Amniotic stem cell (primary cell): ENCODE data around the gene C19orf25.

Experiments
- DNase-seq: peaks from one replicate; lab custom pipeline; 2025; lab: John Stamatoyannopoulos, UW

Gene C19orf25

DNA sequence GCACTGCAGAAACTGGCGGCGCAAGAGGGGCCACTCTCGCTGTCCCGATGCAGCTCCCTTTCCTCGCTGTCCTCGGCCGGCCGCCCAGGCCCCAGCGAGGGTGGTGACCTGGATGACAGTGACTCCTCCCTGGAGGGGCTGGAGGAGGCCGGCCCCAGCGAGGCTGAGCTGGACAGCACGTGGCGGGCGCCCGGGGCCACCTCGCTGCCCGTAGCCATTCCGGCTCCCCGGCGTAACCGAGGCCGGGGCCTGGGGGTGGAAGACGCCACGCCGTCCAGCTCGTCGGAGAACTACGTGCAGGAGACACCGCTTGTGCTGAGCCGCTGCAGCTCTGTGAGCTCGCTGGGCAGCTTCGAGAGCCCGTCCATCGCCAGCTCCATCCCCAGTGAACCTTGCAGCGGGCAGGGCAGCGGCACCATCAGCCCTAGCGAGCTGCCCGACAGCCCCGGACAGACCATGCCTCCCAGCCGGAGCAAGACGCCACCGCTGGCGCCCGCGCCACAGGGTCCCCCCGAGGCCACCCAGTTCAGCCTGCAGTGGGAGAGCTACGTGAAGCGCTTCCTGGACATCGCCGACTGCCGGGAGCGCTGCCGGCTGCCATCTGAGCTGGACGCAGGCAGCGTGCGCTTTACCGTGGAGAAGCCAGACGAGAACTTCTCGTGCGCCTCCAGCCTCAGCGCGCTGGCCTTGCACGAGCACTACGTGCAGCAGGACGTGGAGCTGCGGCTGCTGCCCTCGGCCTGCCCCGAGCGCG lies 12.4 kb downstream of the C19orf25 start:
- DNase-seq = no peak

DNA sequence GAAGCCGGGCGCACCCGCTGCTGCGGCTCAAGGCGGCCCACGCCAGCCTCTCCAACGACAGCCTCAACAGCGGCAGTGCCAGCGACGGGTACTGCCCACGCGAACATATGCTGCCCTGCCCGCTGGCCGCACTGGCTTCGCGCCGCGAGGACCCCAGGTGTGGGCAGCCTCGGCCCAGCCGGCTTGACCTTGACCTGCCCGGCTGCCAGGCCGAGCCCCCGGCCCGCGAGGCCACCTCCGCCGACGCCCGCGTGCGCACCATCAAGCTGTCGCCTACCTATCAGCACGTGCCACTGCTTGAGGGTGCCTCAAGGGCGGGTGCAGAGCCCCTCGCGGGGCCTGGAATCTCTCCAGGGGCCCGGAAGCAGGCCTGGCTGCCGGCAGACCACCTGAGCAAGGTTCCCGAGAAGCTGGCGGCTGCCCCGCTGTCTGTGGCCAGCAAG lies 13.0 kb downstream of the C19orf25 start:
- no peak for DNase-seq

DNA sequence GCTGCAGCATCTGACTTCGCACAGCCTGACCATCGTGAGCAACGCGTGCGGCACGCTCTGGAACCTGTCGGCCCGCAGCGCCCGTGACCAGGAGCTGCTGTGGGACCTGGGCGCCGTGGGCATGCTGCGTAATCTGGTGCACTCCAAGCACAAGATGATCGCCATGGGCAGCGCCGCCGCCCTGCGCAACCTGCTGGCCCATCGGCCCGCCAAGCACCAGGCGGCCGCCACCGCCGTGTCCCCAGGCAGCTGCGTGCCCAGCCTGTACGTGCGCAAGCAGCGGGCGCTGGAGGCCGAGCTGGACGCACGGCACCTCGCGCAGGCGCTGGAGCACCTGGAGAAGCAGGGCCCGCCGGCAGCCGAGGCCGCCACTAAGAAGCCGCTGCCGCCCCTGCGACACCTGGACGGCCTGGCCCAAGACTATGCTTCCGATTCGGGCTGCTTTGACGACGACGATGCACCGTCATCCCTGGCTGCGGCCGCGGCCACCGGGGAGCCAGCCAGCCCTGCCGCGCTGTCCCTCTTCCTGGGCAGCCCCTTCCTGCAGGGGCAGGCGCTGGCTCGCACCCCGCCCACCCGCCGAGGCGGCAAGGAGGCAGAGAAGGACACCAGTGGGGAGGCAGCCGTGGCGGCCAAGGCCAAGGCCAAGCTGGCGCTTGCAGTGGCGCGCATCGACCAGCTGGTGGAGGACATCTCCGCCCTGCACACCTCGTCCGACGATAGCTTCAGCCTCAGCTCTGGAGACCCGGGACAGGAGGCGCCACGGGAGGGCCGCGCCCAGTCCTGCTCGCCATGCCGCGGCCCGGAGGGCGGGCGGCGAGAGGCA lies 13.6 kb downstream of the C19orf25 start:
- no peak for DNase-seq

DNA sequence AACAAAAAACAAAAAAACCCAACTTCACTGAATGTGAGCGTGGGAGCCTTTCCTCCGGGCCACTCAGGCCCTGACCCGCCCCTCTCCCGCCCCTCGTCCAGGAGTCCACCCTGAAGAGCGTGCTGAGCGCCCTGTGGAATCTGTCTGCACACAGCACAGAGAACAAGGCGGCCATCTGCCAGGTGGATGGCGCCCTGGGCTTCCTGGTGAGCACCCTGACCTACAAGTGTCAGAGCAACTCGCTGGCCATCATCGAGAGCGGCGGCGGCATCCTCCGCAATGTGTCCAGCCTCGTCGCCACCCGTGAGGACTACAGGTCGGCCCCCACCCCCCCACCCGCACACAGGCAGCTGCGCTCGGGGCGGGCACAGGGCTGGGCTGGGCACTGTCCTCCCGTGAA lies 17.2 kb downstream of the C19orf25 start:
- no peak for DNase-seq

DNA sequence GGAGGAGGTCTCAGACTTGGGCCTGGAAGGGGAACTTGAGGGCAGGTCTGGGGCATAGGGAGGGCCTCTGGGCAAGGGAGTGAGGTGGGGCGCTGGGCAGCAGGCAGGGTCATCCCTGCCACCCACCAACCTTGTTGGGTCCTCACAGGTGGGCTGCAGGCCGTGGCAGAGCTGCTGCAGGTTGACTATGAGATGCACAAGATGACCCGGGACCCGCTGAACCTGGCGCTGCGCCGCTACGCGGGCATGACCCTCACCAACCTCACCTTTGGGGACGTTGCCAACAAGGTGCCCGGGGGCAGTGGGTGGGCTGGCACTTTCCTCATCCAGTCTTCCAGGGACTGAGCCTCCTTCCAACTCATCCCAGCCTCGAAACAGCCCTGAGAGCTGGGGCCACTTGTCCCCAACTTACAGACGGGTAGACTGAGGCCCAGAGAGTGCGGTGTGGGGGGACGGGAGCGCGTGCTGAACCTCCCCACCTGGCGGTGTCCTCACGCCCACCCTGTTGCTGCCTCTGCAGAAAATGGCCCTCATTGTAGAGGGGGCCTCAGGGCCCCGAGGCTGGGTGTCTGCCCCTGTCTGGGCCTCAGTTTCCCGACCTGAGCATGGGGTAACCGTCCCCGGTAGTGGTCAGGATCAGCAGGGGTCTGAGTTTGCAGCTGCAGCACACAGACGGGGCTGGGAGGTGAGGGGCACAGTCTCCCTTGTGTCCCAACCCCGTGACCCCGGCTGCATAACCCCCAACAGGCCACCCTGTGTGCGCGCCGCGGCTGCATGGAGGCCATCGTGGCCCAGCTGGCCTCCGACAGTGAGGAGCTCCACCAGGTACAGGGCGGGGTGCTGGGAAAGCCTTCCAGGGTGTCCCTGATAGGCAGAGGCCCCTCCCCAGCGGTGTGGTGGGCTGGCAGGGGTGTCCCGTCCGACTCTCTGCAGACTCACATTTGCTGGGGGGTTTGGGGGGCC lies 18.7 kb downstream of the C19orf25 start:
- DNase-seq = no peak

DNA sequence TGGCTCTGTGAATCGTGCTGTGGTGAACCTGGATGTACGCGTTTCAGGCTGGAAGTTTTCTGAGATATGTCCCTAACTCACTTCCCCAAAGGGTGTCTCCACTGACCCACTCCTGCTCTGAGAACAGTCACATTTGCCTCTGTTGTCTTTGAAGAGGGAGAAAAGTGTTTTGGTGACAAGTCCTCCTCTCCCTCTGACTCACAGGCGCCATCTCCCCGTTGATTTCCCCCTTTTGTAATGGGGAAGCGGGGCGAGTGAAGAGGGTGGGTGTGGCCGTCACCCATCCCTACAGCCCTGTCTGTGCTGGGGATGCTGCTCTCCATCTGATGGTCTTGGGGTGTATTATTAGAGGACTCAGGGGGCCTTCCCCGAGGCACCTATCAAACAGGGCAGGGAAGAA lies 19.5 kb downstream of the C19orf25 start:
- DNase-seq = no peak

DNA sequence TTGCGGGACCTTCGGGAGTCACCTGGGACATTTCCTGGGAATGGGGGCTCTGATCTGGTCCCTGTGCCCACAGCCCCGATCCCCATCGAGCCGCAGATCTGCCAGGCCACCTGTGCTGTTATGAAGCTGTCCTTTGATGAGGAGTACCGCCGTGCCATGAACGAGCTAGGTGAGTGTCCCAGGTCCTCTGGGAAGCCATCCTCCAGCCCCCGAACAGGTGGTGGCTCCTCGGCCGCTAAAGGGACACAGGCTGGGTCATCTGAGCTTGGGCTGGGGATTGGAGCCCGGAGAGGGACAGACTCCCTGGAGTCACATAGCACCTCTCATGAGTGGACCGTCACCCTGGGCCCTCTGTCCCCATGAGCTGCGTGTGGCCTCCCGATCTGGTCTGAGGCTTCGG lies 21.1 kb downstream of the C19orf25 start:
- DNase-seq = no peak

DNA sequence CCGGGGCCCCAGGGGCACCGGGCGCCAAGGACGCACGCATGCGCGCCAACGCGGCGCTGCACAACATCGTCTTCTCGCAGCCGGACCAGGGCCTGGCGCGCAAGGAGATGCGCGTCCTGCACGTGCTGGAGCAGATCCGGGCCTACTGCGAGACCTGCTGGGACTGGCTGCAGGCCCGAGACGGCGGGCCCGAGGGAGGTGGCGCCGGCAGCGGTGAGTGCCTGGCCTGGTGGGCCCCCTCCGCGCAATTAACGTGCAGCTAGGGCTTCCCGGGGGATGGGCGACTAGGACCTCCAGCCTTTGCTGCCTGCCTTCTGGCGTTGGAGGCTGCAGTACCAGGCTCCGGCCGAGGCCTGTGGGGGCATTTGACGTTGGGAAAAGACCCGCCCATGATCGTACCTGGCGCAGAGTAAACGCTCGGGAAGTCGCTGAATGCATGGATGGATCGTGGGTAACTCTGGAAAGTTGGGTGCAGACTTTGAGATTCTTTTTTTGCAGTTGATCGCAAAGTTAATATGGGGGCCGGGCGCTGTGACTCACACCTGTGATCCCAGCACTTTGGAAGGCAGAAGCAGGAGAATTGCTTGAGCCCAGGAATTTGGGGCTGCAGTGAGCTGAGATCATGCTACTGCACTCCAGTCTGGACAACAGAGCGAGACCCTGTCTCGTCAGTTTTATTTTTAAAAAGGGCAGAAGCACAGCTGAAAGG lies 21.8 kb downstream of the C19orf25 start:
- DNase-seq = no peak

DNA sequence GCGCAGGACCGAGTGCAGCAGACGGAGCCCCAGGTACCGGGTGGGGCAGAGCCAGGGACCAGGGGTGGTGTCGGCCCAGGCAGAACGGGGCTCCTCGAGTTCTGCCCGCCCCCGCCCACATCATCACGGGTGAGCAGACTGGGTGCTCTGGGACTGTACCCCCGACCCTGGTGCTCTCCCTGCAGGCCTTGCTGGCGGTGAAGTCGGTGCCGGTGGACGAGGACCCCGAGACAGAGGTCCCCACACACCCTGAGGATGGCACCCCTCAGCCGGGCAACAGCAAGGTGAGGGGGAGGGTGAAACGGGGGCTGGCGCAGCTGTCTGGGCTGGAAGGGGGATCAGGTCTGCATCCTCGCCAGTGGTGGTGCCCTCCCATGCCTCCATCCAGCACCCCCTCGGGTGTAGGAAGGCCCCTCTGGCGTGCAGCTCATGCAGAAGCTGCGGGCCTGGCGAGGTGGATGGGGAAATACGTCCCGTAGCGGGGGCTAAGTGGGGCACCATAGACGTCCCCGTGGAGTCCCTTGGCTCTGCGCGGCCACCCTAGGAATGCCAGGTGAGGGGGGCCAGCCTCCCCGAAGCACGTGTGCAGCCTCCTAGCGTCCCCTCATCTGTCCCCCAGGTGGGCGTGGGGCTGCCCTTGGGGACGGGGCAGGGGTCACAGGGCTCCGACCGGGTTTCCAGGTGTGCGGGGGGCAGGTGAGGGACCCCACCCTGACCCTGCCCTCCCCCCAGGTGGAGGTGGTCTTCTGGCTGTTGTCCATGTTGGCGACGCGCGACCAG lies 22.7 kb downstream of the C19orf25 start:
- no peak for DNase-seq

DNA sequence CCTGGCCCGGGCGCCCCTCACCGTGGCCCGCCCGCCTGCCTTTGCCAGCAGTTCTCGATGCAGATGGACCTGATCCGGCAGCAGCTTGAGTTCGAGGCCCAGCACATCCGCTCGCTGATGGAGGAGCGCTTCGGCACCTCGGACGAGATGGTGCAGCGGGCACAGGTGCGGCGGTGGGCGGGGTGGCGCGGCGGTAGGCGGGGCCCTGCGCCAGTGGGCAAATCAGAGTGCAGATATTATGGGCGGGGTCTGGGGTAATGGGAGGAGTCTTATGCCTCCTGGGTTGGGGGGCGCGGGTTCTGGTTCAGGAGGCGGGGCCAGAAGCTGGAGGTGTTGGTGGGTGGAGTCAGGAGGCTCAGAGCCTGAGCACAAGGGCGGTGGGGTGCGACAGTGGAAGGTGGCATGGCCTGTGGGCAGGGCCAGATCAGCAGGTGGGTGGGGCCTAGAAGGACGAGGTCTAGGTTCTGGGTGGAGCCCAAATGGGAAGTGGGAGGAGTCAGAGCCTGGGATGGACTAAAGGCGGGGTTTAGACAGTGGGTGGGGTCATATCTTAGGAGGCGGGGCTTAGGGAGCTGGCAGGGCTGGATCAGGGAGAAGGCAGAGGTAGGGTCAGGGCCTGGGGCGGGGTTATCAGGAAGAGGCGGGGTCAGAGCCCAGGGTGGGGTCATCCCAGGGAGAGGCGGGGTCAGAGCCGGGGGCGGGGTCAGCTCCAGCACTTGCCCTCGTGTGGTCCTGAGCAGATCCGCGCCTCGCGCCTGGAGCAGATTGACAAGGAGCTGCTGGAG lies 23.5 kb downstream of the C19orf25 start:
- no peak for DNase-seq

DNA sequence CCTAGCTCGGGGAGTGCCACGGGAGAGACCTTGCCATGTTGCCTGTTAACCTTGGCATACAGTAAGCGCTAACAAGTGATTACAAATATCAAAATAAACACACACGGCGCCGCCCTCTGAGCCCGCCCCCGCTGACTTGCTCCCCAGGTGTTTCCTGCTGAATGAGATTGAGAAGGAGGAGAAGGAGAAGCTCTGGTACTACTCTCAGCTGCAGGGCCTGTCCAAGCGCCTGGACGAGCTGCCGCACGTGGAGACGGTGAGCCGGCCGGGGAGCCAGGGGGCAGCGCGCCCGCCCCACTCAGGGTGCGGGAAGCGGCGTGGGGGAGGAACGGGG lies 24.0 kb downstream of the C19orf25 start:
- DNase-seq = no peak

DNA sequence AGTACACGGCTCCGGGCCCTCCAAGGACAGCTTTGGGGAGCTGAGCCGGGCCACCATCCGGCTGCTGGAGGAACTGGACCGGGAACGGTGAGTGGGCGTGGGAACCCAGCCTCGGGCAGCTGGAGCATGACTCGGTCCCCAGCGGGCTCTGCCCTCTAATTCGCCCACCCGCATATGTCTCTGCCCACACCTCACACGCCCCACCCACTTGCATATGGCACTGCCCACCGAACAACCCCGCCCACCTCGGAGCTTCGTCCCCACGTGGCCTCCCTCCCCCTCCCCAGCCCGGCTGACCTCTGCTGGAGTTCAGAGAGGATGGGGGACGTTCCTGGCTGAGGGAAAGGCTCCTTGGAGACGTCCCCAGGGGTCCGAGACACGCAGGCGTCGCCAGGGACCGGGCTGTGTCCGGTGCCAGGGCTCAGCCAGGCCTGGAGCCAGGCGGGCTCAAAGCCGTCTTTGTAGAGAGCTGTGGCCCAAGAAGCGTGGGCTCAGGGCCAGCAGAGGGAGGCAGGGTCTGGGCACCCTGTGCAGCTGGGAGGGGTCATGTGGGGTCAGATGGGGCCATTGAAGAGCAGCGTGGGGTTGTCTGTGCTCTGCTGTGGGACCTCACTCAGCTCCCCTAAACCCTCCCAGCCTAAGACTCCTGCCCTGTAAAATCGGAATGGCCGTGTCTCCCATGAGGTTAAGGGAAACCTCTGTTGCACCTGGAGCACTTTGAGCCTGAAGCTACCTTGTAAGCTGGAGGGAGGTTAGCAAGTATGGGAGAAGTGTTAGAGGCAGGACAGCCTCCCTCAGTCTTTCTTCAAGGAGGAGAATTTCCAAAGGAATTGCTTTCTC lies 25.3 kb downstream of the C19orf25 start:
- DNase-seq = no peak

DNA sequence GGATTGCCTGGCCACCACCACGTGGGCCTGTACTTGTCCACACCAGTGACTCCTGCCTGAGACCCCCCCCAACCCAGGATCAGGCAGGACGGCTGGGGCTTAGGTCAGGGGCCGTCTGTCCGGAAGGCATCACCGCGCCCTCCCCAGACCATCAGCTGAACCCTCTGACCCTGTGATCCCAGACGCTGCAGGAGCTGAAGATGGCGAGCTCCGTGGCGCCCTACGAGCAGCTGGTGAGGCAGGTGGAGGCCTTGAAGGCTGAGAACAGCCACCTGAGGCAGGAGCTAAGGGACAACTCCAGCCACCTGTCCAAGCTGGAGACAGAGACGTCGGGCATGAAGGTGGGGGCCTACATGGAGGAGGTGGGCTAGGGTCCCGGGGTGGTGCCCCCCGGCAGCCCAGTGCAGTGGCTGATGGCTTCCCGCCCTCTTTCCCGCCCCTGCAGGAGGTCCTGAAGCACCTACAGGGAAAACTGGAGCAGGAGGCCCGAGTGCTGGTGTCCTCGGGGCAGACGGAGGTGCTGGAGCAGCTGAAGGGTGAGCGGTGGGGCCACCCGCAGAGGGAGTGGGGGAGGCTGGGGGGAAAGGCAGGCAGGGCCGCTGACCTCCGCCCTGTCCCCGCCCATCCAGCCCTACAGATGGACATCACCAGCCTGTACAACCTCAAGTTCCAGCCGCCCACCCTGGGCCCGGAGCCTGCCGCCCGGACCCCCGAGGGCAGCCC lies 26.1 kb downstream of the C19orf25 start:
- no peak for DNase-seq

DNA sequence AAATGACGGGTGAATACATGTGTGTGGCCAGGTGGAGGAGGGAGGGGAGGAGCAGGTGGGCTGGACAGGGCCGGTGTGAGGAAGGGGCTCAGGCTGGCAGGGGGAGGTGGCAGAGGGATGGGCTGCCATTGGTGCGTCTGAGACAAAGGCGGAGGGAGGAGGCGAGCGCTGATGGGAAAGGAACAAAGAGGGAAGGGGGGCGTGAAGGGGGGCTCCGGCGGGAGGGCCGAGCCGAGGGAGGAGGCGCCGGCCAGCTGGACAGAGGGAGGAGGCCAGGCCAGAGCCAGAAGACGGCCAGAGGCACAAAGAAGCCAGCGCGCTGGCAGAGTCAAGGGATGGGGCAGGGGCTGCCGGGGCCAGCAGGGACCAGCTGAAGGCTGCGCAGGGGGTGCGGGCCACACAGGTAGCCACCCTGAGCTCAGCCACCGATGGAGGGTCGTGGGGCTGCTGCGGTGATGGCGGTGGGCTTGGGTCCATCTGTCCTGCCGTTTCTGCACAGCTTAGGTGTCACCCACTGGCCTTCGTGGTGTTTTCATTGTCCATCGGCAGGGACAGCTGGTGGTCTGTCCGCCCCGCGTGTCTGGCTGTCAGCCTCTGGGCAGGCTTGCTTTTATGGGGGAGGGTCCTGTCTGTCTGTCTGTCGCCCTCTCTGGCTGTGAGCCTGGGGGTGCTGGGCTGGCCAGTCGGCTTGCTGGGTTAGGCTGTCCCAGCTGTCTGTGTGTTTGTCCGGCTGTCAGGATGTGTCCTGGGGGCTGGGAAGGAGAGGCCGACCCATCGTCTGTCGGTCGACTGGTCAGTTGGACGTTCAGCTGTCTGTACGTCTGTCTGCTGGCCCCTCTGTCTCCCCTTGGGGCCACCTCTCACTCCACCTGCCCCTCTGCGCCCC lies 26.9 kb downstream of the C19orf25 start:
- no peak for DNase-seq

DNA sequence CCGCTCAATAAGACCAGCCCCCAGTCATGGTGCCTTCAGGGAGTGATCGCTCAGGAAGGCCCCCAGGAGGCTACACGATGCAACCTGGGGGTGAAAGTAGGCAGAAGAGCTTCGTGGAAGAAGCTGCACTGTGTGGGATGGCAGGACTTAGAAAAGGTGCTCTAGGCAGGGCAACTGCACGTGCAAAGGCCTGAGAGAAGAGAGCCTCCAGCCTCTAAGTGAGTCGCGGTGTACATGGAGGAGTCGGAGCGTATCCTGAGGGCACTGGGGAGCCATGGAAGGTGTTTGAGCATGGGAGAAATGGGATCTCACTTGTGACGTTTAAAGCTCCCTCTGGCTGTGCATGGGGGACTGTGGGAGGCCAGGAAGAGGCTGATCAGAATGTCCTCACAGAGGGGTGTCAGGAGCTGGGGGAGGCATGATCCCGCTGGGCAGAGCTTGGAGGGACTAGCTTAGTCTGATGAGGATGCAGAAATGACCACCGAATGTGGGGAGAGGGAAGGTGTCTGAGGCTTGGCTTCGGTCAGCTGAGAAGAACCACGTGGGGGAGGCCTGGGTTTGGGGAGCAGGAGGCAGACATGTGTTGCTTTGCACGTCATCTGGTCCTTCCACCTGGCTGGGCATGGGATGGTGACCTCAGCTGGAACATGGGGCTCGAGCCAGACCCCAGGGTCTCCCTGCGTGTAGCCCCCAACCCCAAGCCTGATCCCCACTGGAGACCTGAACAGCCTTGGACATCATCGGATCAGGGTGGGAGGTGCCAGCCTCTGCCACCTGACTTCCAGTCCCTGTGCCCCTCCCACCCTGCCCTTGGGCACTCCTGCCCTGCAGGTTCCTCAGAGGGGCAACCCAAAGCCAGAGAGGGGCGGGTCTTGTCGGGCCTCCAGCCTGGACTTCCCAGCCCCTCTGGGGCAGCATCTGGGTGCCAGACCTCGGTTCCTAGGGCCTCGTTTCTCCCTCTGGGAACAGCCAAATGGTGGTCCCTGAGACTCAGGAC lies 28.0 kb downstream of the C19orf25 start:
- DNase-seq = no peak
